NCI-H345 (cell line): ENCODE data around the gene SAT2.
A peak's percentile ranks its signal among the peaks of the same experiment; 100 is the strongest.

ENCODE experiments used
- DNase-seq: peaks from one replicate; lab custom pipeline; 2025; lab: John Stamatoyannopoulos, UW

Gene SAT2

GRCh38 chr17:7590743-7591142 is 36.9 kb downstream of the SAT2 start:
- DNase-seq: no peak

- no peak for DNase-seq
These were observed 37.5 kb downstream of the SAT2 start, which contains the start of gene SOX15 for GRCh38 chr17:7589891-7590691. SOX15 (minus strand) TSS chr17:7590094; CDS start chr17:7589676, 418 bp downstream.

GRCh38 chr17:7589204-7589868 is 38.3 kb downstream of the SAT2 start:
- no peak for DNase-seq

GRCh38 chr17:7588553-7589203 is 38.9 kb downstream of the SAT2 start:
- no peak for DNase-seq

GRCh38 chr17:7587420-7588151 is 40.0 kb downstream of the SAT2 start:
- DNase-seq: no peak

GRCh38 chr17:7586673-7587419 is 40.8 kb downstream of the SAT2 start:
- DNase-seq: no peak

- peak; percentile 95 for DNase-seq
These were observed 44.1 kb downstream of the SAT2 start, which contains the start of gene MPDU1 for GRCh38 chr17:7583253-7584109. MPDU1 (plus strand) TSS chr17:7583852; CDS start chr17:7583863, 11 bp downstream.

- DNase-seq: no peak
These were observed 45.0 kb downstream of the SAT2 start for GRCh38 chr17:7582396-7583252.

- no peak for DNase-seq
These were observed 46.7 kb downstream of the SAT2 start for GRCh38 chr17:7580604-7581575.

GRCh38 chr17:7579834-7580603 is 47.6 kb downstream of the SAT2 start:
- DNase-seq: no peak

- DNase-seq: no peak
These were observed 48.4 kb downstream of the SAT2 start, which contains the start of gene CD68 for GRCh38 chr17:7579001-7579833. CD68 (plus strand) TSS chr17:7579638; CDS start chr17:7579678, 40 bp downstream.

GRCh38 chr17:7577327-7578199 is 50.1 kb downstream of the SAT2 start:
- DNase-seq: no peak

GRCh38 chr17:7576432-7576937 is 51.1 kb downstream of the SAT2 start:
- DNase-seq: no peak
